SU-DHL-6 (cell line): Measurements from ENCODE around the gene TRPM3.
"Not testable (repeated sequence)": the region's sequence is repeated elsewhere in the genome, so short reads cannot be mapped to it uniquely, and the experiment has no call there.

Experiments used
- H2AFZ ChIP-seq: fragments of 200-600 bp; sonication (generic); 2 replicates; pipeline ENCODE4 v1.6.1; 2014; ENCODE audit warnings: low read depth, mild to moderate bottlenecking, moderate library complexity, mixed read lengths, antibody characterized with exemption, low read length; ENCODE audit not compliant: severe bottlenecking
- H3F3A ChIP-seq: fragments of 200-600 bp; shearing (Covaris generic); 2 replicates; pipeline ENCODE4 v1.6.0; 2016; ENCODE audit warnings: antibody characterized with exemption, mild to moderate bottlenecking; ENCODE audit not compliant: insufficient read depth
- H3K27ac ChIP-seq: fragments of 200-600 bp; sonication (generic); 2 replicates; pipeline ENCODE4 v1.5.1; 2016; ENCODE audit warnings: low read depth, mild to moderate bottlenecking, low read length, moderate library complexity, mixed read lengths
- H3K27me3 ChIP-seq: fragments of 200-600 bp; sonication (generic), shearing (Covaris generic); 2 replicates; pipeline ENCODE4 v1.6.0; 2014; ENCODE audit warnings: mild to moderate bottlenecking, low read length
- H3K36me3 ChIP-seq: fragments of 200-600 bp; sonication (generic); 2 replicates; pipeline ENCODE4 v1.6.1; 2014; ENCODE audit warnings: mild to moderate bottlenecking, low read length, mixed read lengths
- H3K4me2 ChIP-seq: fragments of 300-600, 200-600 bp; shearing (Covaris generic), sonication (generic); 2 replicates; pipeline ENCODE4 v1.6.0; 2014; ENCODE audit warnings: low read length, low read depth, mild to moderate bottlenecking; ENCODE audit not compliant: poor library complexity, severe bottlenecking
- H3K4me3 ChIP-seq: fragments of 200-600 bp; sonication (generic); 2 replicates; pipeline ENCODE4 v1.5.1; 2014; ENCODE audit warnings: antibody characterized with exemption, low read length, mild to moderate bottlenecking, mixed read lengths; ENCODE audit not compliant: insufficient read depth, poor library complexity, severe bottlenecking
- H3K79me2 ChIP-seq: fragments of 200-600 bp; sonication (generic); 2 replicates; pipeline ENCODE4 v1.6.1; 2014; ENCODE audit warnings: mild to moderate bottlenecking, low read length, moderate library complexity; ENCODE audit not compliant: insufficient read depth
- H3K9ac ChIP-seq: fragments of 200-600 bp; sonication (generic); 2 replicates; pipeline ENCODE4 v1.7.0; 2014; ENCODE audit warnings: mild to moderate bottlenecking, low read length
- H3K9me2 ChIP-seq: fragments of 200-600 bp; sonication (generic); replicated peaks from 2 replicates; pipeline ENCODE4 v1.6.1; 2014; ENCODE audit warnings: low read length; ENCODE audit not compliant: insufficient read depth
- H3K9me3 ChIP-seq: fragments of 200-600 bp; sonication (generic); 2 replicates; pipeline ENCODE4 v1.6.1; 2014; ENCODE audit warnings: low read length, mixed read lengths; ENCODE audit not compliant: insufficient read depth
- H4K20me1 ChIP-seq: fragments of 200-600 bp; sonication (generic); 2 replicates; pipeline ENCODE4 v1.6.1; 2014; ENCODE audit warnings: low read depth, mild to moderate bottlenecking, antibody characterized with exemption, low read length, moderate library complexity, mixed read lengths
- EZH2phosphoT487 ChIP-seq: fragments of 200-600 bp; sonication (generic), shearing (Covaris generic); conservative IDR thresholded peaks from 2 replicates; pipeline ENCODE4 v1.6.1; 2018; ENCODE audit warnings: mild to moderate bottlenecking, antibody characterized with exemption, low read length, moderate library complexity, mixed read lengths
- TF ChIP-seq, protein P1 (sequence below): fragments of 200-600 bp; sonication (generic); IDR thresholded peaks from one replicate; pipeline ENCODE4 v1.5.1; 2017; ENCODE audit warnings: antibody characterized with exemption, mild to moderate bottlenecking, low read length, moderate library complexity; ENCODE audit not compliant: insufficient read depth, poor library complexity, severe bottlenecking

TRPM3 gene

DNA sequence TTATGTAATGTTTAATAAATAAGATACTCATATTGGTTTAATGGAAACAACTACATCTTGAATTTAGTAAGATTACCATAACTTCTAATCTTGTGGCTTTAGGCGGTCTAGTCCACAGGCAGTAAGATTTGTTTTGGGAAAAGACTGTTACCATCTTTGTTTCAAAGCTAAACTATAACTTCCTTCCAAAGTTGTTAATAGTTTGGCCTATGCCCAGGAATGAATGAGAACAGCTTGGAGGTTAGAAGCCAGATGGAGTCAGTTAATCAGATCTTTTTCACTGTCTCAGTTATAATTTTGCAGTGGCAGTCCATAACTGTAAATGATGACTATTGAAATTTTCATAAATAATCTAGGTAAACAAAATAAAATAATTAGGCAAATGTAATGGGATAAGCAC lies 465.1 kb downstream of the TRPM3 start:
- Histone ChIP-seq H3K79me2 (no peaks in the 10 kb centered on the region), H3K9ac (no peak overlapping the region), H4K20me1 (no peaks in the 10 kb centered on the region), H3K9me2 (no peaks in the 10 kb centered on the region), H3K4me2 (no peak overlapping the region), H3K27ac (no peak overlapping the region), H3K27me3 (no peaks in the 10 kb centered on the region), H3K36me3 (no peaks in the 10 kb centered on the region), H2AFZ (no peak overlapping the region), H3F3A (no peaks in the 10 kb centered on the region), H3K4me3 (no peak overlapping the region), H3K9me3 (no peaks in the 10 kb centered on the region)
- TF ChIP-seq EZH2phosphoT487 = no peak
- TF ChIP-seq, protein P1, sequence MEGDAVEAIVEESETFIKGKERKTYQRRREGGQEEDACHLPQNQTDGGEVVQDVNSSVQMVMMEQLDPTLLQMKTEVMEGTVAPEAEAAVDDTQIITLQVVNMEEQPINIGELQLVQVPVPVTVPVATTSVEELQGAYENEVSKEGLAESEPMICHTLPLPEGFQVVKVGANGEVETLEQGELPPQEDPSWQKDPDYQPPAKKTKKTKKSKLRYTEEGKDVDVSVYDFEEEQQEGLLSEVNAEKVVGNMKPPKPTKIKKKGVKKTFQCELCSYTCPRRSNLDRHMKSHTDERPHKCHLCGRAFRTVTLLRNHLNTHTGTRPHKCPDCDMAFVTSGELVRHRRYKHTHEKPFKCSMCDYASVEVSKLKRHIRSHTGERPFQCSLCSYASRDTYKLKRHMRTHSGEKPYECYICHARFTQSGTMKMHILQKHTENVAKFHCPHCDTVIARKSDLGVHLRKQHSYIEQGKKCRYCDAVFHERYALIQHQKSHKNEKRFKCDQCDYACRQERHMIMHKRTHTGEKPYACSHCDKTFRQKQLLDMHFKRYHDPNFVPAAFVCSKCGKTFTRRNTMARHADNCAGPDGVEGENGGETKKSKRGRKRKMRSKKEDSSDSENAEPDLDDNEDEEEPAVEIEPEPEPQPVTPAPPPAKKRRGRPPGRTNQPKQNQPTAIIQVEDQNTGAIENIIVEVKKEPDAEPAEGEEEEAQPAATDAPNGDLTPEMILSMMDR = no peak

DNA sequence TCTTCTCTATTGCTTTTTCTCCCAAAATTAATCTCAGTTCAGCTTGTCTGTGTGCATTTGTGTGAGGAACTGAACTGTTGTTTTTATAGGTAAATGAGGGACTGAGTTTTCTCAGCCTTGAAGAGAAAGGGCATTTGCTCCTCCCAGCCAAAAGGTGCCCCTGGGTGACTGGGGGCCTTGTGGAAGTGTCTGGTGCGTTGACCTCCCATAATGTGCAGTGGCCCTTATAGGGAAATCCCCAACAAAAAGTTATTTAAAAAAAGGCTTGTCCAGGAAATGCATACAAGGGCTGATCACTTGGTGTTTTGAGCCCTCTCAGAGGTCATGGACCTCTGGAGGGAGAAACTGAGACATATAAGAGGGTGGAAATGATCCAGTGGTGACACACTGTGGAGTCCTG lies 467.3 kb downstream of the TRPM3 start:
- no peak for TF ChIP-seq EZH2phosphoT487
- TF ChIP-seq, protein P1 = no peak
- H2AFZ ChIP-seq = no peak overlapping the region
- no peaks in the 10 kb centered on the region for H4K20me1 ChIP-seq

DNA sequence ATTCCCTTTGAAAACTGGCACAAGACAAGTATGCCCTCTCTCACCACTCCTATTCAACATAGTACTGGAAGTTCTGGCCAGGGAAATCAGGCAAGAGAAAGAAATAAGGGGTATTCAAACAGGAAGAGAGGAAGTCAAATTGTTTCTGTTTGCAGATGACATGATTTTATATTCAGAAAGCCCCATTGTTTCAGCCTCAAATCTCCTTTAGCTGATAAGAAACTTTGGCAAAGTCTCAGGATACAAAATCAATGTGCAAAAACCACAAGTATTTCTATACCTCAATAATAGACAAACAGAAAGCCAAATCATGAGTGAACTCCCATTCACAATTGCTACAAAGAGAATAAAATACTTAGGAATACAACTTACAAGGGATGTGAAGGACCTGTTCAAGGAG lies 476.8 kb downstream of the TRPM3 start:
- H3K4me3 ChIP-seq, H3F3A ChIP-seq, H3K9me3 ChIP-seq: not testable (repeated sequence)

More for the DNA sequence above, 467.3 kb downstream of the TRPM3 start:
- Histone ChIP-seq H3K9me3 (no peaks in the 10 kb centered on the region), H3K27me3 (no peaks in the 10 kb centered on the region), H3K9ac (no peak overlapping the region), H3K79me2 (no peaks in the 10 kb centered on the region), H3K27ac (no peak overlapping the region), H3K9me2 (no peaks in the 10 kb centered on the region), H3K4me2 (no peak overlapping the region), H3K36me3 (no peaks in the 10 kb centered on the region), H3K4me3 (no peak overlapping the region), H3F3A (no peaks in the 10 kb centered on the region)

DNA sequence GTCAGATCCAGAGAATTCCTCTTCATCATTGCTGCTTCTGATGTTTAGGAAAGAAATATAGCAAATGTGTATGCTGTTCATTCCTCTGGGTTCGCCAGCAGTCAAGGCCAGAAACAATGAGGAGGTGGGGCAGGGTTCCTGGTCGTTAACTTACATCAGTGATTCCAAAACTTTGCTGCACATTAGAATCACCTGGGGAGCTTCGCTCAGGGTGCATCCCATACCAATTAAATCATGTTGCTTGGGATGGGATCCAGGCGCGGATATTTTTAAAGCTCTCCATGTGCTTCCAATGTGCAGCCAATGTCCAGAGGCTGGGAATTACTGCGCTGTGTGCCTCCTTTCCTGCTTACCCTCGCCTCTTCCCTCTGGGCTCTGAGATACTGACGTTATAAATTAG lies 479.1 kb downstream of the TRPM3 start:
- no peaks in the 10 kb centered on the region for H4K20me1 ChIP-seq
- no peaks in the 10 kb centered on the region for H3K9me3 ChIP-seq
- no peak for TF ChIP-seq EZH2phosphoT487
- TF ChIP-seq, protein P1 = no peak
- H3K4me2 ChIP-seq = no peak overlapping the region
- H3K79me2 ChIP-seq = no peaks in the 10 kb centered on the region
- H3K27ac ChIP-seq = no peak overlapping the region
- H3K9ac ChIP-seq = no peak overlapping the region
- H3K27me3 ChIP-seq = no peaks in the 10 kb centered on the region
- no peak overlapping the region for H2AFZ ChIP-seq
- no peaks in the 10 kb centered on the region for H3K9me2 ChIP-seq
- H3K4me3 ChIP-seq = no peak overlapping the region
- H3K36me3 ChIP-seq = no peaks in the 10 kb centered on the region
- no peaks in the 10 kb centered on the region for H3F3A ChIP-seq

More for the DNA sequence above, 476.8 kb downstream of the TRPM3 start:
- not testable (repeated sequence) for H3K4me2 ChIP-seq, H3K79me2 ChIP-seq, H2AFZ ChIP-seq, H3K27me3 ChIP-seq, H3K9me2 ChIP-seq, H3K27ac ChIP-seq, H3K9ac ChIP-seq, H4K20me1 ChIP-seq, H3K36me3 ChIP-seq
